Measurements from ENCODE around the gene TBXA2R. TPM values are rescaled to one million over a fixed set of nuclear protein-coding genes. Genes with fewer than 3 reads are reported as not detected.
A peak's percentile ranks its signal among the peaks of the same experiment; 100 is the strongest.

Gene TBXA2R
- total and polyA plus RNA-seq, 8 donors: 0.42 to 1.5 (median 0.73) TPM

- FAIRE-seq (no peak), ATAC-seq (no peak), DNase-seq (peak in 1 of 6 donors; percentile 57)
- Histone ChIP-seq H3K36me3 (no peaks in the 10 kb centered on the region), H3K27me3 (no peaks in the 10 kb centered on the region), H3K27ac (no peak overlapping the region), H3K9me3 (no peaks in the 10 kb centered on the region), H3K4me3 (no peak overlapping the region), H3K4me1 (peaks cover 0 to 11% (median 8%) of the 10 kb centered on the region in 3 donors)
- no peak for TF ChIP-seq CTCF (IDR thresholded peaks at IDR 0.05)
- intact Hi-C loops (cut with DNase I): no loop called here
- 78 to 82% methylated on average over 9 of the region's 9 CpGs for WGBS, 2 donors
These were observed 54.9 kb downstream of the TBXA2R start for GRCh38 chr19:3551792-3552095.

- no peak overlapping the region for H3K27ac ChIP-seq
- H3K4me1 ChIP-seq: peaks cover 0 to 10% (median 8%) of the 10 kb centered on the region in 3 donors
- DNase-seq (peak in 1 of 6 donors; percentile 67), ATAC-seq (no peak), FAIRE-seq (no peak)
- H3K4me3 ChIP-seq: no peak overlapping the region
- intact Hi-C loops (cut with DNase I): no loop called here
- no peaks in the 10 kb centered on the region for H3K36me3 ChIP-seq
- no peak for TF ChIP-seq CTCF (IDR thresholded peaks at IDR 0.05)
- H3K9me3 ChIP-seq: no peaks in the 10 kb centered on the region
- H3K27me3 ChIP-seq: no peaks in the 10 kb centered on the region
- 92 to 94% methylated on average over 26 to 34 of the region's 34 CpGs for WGBS, 2 donors
These were observed 55.5 kb downstream of the TBXA2R start for GRCh38 chr19:3550947-3551791.

GRCh38 chr19:3549816-3550215 lies 56.9 kb downstream of the TBXA2R start:
- intact Hi-C loops (cut with DNase I): no loop called here
- DNase-seq (no peak), FAIRE-seq (no peak), ATAC-seq (no peak)
- TF ChIP-seq CTCF (IDR thresholded peaks at IDR 0.05): no peak
- Histone ChIP-seq H3K4me1 (peaks cover 0 to 3% (median 0%) of the 10 kb centered on the region in 3 donors), H3K36me3 (no peaks in the 10 kb centered on the region), H3K9me3 (no peaks in the 10 kb centered on the region), H3K27ac (no peak overlapping the region), H3K27me3 (no peaks in the 10 kb centered on the region), H3K4me3 (no peak overlapping the region)
- 89 to 93% methylated on average over 10 of the region's 10 CpGs for WGBS, 2 donors

- intact Hi-C loops (cut with DNase I): no loop called here
- H3K9me3 ChIP-seq: no peaks in the 10 kb centered on the region
- ATAC-seq: peak in 2 of 4 donors; percentile 14 to 32
- no peak for FAIRE-seq
- H3K4me1 ChIP-seq: peaks cover 0 to 3% (median 0%) of the 10 kb centered on the region in 3 donors
- no peaks in the 10 kb centered on the region for H3K36me3 ChIP-seq
- DNase-seq: no peak
- no peaks in the 10 kb centered on the region for H3K27me3 ChIP-seq
- H3K4me3 ChIP-seq: no peak overlapping the region
- H3K27ac ChIP-seq: peak overlapping the region in 3 of 4 donors; percentile 19 to 28 (median 28)
- no peak for TF ChIP-seq CTCF (IDR thresholded peaks at IDR 0.05)
- WGBS, 2 donors: 71 to 72% methylated on average over 14 of the region's 14 CpGs
These were observed 58.1 kb downstream of the TBXA2R start for GRCh38 chr19:3548606-3549005.

- DNase-seq (peak in 1 of 6 donors; percentile 79), FAIRE-seq (no peak), ATAC-seq (no peak)
- H3K36me3 ChIP-seq: no peaks in the 10 kb centered on the region
- TF ChIP-seq CTCF (IDR thresholded peaks at IDR 0.05): no peak
- H3K4me1 ChIP-seq: no peaks in the 10 kb centered on the region
- H3K27me3 ChIP-seq: no peaks in the 10 kb centered on the region
- H3K27ac ChIP-seq: peak overlapping the region in 2 of 4 donors; percentile 19 to 28
- 82 to 87% methylated on average over 26 to 36 of the region's 36 CpGs for WGBS, 2 donors
- no peak overlapping the region for H3K4me3 ChIP-seq
- H3K9me3 ChIP-seq: no peaks in the 10 kb centered on the region
- intact Hi-C loops (cut with DNase I): no loop called here
These were observed 58.9 kb downstream of the TBXA2R start for GRCh38 chr19:3547767-3548282.

Data from pancreas (tissue), 10 donors.